Cardiac fibroblast (primary cell): ENCODE data around the gene CSNK1D.

Experiments
- DNase-seq, 2 donors: peaks; one replicate each; pipeline versions ENCODE4 v3.0.0 to v3.0.0-alpha.2; 2010; ENCODE audit warnings: low read depth in 2 of 2
- H3K4me3 ChIP-seq, 2 donors: replicated peaks in 1 of 2; 1 replicate in 1 of 2; 2 replicates in 1 of 2; pipeline ENCODE4 v1.5.1; 2011; ENCODE audit warnings: low read depth in 2 of 2, low read length in 2 of 2, mild to moderate bottlenecking in 2 of 2, moderate library complexity in 1 of 2
- TF ChIP-seq, protein P1 (sequence below): IDR thresholded peaks from one replicate; pipeline ENCODE4 v1.5.1; 2011; ENCODE audit warnings: low read depth, mild to moderate bottlenecking, low read length, inconsistent platforms

The CSNK1D gene

DNA sequence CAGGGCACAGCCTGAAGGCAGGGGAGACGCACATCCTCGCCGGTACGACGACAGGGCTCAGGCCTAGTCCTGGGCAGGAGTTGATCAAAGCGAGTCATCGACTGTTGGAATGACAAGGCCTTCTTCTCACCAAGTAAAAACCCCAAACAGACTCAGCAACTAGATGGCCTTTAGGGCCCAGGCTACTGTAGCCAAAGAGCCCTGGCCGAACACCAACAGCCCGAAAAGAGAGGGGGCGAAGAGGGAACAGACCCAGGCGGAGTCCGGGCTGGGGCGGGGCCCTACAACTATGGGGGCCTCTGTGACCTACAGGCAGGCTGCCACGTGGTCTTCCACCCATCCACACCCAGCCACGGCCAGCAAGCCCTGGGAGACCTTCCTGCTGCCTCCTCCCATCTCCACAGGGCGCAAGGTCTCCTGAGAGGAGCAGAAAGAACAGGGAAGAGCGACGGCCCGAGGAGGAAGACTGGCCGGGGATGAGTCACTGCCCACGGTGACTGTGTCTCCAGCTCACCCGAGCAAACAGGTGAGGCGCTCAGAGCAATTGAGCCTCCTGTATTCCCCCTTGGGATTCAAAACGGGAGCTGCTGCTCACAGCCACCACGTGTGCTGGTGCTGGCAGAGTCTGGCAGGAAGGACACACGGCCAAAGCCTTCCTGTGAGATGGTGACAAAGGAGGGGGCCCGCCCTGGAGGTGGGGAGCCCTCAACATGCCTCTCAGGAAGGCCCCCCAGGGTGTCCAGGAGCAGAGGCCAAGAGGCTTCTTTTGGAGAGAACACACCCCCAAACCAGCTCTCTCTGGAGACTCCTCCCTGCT is 26.9 kb downstream of the CSNK1D start:
- DNase-seq: peak; percentile 45 to 88
- TF ChIP-seq, protein P1, sequence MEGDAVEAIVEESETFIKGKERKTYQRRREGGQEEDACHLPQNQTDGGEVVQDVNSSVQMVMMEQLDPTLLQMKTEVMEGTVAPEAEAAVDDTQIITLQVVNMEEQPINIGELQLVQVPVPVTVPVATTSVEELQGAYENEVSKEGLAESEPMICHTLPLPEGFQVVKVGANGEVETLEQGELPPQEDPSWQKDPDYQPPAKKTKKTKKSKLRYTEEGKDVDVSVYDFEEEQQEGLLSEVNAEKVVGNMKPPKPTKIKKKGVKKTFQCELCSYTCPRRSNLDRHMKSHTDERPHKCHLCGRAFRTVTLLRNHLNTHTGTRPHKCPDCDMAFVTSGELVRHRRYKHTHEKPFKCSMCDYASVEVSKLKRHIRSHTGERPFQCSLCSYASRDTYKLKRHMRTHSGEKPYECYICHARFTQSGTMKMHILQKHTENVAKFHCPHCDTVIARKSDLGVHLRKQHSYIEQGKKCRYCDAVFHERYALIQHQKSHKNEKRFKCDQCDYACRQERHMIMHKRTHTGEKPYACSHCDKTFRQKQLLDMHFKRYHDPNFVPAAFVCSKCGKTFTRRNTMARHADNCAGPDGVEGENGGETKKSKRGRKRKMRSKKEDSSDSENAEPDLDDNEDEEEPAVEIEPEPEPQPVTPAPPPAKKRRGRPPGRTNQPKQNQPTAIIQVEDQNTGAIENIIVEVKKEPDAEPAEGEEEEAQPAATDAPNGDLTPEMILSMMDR: no peak
- H3K4me3 ChIP-seq: no peak overlapping the region

DNA sequence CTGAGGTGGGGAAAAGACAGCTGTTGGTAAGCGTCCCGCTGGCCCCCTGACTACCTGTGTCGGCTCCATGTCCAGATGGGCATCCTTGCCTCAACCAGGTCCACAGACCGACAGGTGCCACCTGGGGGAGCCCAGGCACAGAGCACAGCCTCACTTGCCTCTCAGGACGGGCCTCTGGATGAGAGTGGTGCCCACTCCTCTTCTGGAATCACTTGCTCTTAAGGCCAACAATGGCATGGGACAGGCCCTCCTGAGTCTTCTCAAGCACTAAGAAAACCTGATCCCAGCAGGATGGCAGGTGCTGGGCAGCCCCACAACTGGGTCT is 27.5 kb downstream of the CSNK1D start:
- no peak overlapping the region for H3K4me3 ChIP-seq
- DNase-seq: no peak
- TF ChIP-seq, protein P1: no peak

DNA sequence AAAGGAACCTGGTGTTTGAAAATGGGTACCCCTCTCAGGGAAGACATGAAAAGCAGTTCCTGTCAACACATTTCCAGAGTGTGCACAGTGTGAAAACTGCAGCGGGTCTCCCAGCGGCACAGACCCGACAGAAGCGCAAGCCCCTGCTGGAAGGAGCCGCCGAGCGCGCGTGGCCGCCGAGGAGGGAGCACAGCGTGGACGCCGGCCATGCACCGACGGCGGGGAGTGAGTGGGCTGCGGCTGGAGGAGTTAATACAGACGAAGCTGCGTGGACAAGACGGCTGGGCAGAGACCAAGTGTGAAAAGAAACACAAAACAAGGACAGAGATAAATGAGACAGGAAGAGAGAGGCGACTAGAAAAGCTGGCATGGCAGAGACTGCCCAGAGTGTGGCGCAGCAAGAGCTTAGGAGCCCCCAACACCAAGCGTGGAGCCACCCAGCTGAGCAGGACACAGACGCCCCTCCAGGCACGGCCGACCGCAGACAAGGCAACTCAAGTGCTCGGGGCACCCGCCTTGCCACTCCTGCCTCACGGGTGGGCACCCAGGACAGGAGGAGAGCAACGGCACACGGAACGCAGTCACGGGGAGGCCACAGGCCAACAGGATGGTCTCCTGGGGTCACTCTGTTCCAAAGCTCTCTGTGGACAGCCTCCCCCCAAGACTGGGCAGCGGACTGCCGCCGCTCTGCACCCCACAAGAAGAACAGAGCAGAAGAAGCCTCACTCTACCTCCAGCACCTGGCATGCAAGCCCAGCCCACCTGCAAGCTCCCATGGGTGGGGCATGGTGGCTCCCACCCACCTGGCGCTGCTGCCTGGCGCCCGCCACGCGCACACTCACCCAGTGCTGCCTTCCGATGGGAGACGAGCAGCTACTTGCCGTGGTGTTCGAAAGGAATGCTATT is 28.1 kb downstream of the CSNK1D start:
- TF ChIP-seq, protein P1: no peak
- H3K4me3 ChIP-seq: no peak overlapping the region
- DNase-seq: peak in 1 of 2 donors; percentile 27

DNA sequence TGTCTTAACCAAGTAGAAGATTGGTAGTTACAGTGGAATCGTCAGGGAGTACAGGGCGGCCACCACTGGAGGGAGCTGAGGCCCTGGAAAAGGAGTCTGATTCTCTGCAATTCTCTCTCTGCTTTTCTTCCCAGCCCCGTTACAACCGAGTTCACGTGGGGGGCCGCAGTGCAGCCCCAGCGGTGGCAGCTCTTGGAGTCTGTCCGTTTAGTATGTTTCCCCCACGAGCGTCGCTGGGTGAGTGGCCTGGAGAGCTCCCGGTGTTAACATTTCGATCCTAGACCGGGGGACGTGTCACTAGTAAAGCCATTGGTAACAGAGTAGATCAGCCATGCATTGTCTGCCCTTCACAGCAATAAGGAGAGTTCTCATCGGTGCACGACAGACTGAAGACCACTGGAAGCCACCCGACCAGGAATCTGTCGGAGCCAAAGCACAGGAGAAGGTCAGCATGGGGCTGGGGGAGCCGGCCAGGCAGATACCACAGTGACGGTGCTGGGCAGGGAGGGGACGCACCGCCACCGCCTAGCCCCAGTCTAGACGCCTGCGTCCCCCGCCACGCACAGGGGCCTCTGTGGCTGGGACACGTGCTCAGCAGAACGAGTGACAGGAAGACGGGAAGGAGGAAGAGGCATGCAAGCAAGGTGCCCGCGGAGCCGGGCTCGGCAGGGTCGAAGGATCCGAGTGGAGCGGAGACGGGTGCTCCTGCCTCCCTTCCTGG is 28.9 kb downstream of the CSNK1D start:
- H3K4me3 ChIP-seq: no peak overlapping the region
- TF ChIP-seq, protein P1: peak; percentile 60
- DNase-seq: peak; percentile 61 to 67

DNA sequence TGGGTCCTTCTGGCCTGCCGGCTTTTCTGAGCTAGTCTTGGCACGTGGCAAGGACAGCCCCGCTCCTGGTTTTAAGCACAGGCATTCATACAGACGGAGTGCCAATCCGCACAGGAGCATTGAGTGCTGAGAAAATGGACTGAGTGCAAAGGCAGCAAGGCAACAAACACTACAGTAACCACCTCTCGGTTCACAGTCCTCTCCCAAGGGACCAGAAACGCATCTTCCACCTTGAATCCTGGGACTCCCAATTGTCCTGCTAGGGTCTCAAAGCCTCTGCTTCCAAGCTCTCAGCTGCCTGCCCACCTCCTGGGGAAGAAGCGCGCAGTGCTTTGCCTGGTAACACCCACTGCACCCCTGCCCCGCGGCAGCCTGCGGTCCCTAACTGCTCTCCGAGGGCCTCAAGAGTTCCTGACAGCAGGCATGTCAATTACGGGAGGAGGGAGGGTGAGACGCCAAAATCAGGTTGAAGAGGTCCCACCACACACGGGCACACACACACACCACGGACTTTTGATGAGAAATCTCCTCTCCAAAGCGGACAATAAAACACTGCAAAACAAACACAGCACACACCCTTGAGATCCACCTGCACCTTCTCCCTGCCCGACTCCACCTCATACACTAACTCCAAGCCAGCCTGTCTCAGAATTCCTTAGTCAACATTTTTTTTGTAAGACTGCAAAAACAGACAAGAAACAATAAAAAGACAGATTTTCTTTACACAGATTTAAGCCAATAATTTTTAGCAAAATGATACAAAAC is 29.7 kb downstream of the CSNK1D start:
- peak; percentile 25 to 53 for DNase-seq
- H3K4me3 ChIP-seq: no peak overlapping the region
- TF ChIP-seq, protein P1: no peak
